H9 (cell line): ENCODE data around the gene LSM11. TPM values are rescaled to one million over a fixed set of nuclear protein-coding genes. Genes with fewer than 3 reads are reported as not detected.

Experiments
- DNase-seq: peaks from one replicate; pipeline ENCODE4 v3.0.0-alpha.2; 2017
- H2AFZ ChIP-seq: one replicate; pipeline ENCODE4 v1.6.1; 2013; ENCODE audit warnings: mild to moderate bottlenecking, low read length, control low read depth, moderate library complexity
- H2AK5ac ChIP-seq: 2 replicates; pipeline ENCODE4 v1.6.1; 2013; ENCODE audit warnings: low read length, control low read depth, mixed read lengths; ENCODE audit not compliant: insufficient read length
- H2BK120ac ChIP-seq: one replicate; pipeline ENCODE4 v1.6.1; 2013; ENCODE audit warnings: low read depth, mild to moderate bottlenecking, low read length, control low read depth, inconsistent platforms; ENCODE audit not compliant: poor library complexity, severe bottlenecking
- H2BK12ac ChIP-seq: 2 replicates; pipeline ENCODE4 v1.6.1; 2013; ENCODE audit warnings: low read length, control low read depth, mixed read lengths, low read depth; ENCODE audit not compliant: insufficient read length
- H2BK15ac ChIP-seq: 2 replicates; pipeline ENCODE4 v1.6.1; 2013; ENCODE audit warnings: low read depth, low read length, control low read depth
- H2BK20ac ChIP-seq: one replicate; pipeline ENCODE4 v1.6.1; 2013; ENCODE audit warnings: low read depth, mild to moderate bottlenecking, low read length, control low read depth, inconsistent platforms; ENCODE audit not compliant: poor library complexity, severe bottlenecking
- H2BK5ac ChIP-seq: 2 replicates; pipeline ENCODE4 v1.6.1; 2013; ENCODE audit warnings: low read length, control low read depth, mixed read lengths; ENCODE audit not compliant: insufficient read length
- H3K14ac ChIP-seq: 2 replicates; pipeline ENCODE4 v1.6.1; 2013; ENCODE audit warnings: low read length, control low read depth; ENCODE audit not compliant: insufficient read depth
- H3K18ac ChIP-seq: 2 replicates; pipeline ENCODE4 v1.6.1; 2013; ENCODE audit warnings: low read depth, mild to moderate bottlenecking, mixed read lengths, low read length, control low read depth; ENCODE audit not compliant: insufficient read length
- H3K23ac ChIP-seq: 2 replicates; pipeline ENCODE4 v1.6.1; 2013; ENCODE audit warnings: low read length, control low read depth, mixed read lengths, low read depth; ENCODE audit not compliant: insufficient read length
- H3K23me2 ChIP-seq: 2 replicates; pipeline ENCODE4 v1.6.1; 2013; ENCODE audit warnings: low read depth, mild to moderate bottlenecking, mixed read lengths, low read length, control low read depth; ENCODE audit not compliant: insufficient read length, poor library complexity, severe bottlenecking
- H3K27ac ChIP-seq: 2 replicates; pipeline ENCODE4 v1.5.1; 2013; ENCODE audit warnings: low read length, control low read depth, mixed read lengths, low read depth; ENCODE audit not compliant: insufficient read length
- H3K27me3 ChIP-seq: 2 replicates; pipeline ENCODE4 v1.6.1; 2013; ENCODE audit warnings: low read length, control low read depth, inconsistent platforms; ENCODE audit not compliant: insufficient read depth
- H3K4ac ChIP-seq: 2 replicates; pipeline ENCODE4 v1.6.1; 2013; ENCODE audit warnings: low read depth, mild to moderate bottlenecking, control low read depth, inconsistent platforms, low read length, moderate library complexity
- H3K4me1 ChIP-seq: 2 replicates; pipeline ENCODE4 v1.6.1; 2013; ENCODE audit warnings: low read length, control low read depth, inconsistent platforms; ENCODE audit not compliant: insufficient read depth
- H3K4me2 ChIP-seq: 2 replicates; pipeline ENCODE4 v1.6.1; 2013; ENCODE audit warnings: low read length, control low read depth, mixed read lengths; ENCODE audit not compliant: insufficient read length, insufficient read depth
- H3K56ac ChIP-seq: 2 replicates; pipeline ENCODE4 v1.6.1; 2013; ENCODE audit warnings: low read depth, mild to moderate bottlenecking, mixed read lengths, low read length, control low read depth; ENCODE audit not compliant: insufficient read length
- H3K79me1 ChIP-seq: 2 replicates; pipeline ENCODE4 v1.6.1; 2013; ENCODE audit warnings: low read depth, mild to moderate bottlenecking, moderate library complexity, low read length, control low read depth, inconsistent platforms; ENCODE audit not compliant: insufficient read depth, poor library complexity, severe bottlenecking
- H3K79me2 ChIP-seq: 2 replicates; pipeline ENCODE4 v1.6.1; 2013; ENCODE audit warnings: low read length, control low read depth, inconsistent platforms; ENCODE audit not compliant: insufficient read depth
- H3K9ac ChIP-seq: 2 replicates; pipeline ENCODE4 v1.6.1; 2013; ENCODE audit warnings: low read length, control low read depth, mixed read lengths; ENCODE audit not compliant: insufficient read length; ENCODE audit errors: extremely low read depth
- H3K9me3 ChIP-seq: one replicate; pipeline ENCODE4 v1.6.1; 2013; ENCODE audit warnings: low read depth, low read length, inconsistent platforms; ENCODE audit not compliant: control insufficient read depth
- H3T11ph ChIP-seq: one replicate; pipeline ENCODE4 v1.6.1; 2013; ENCODE audit warnings: mild to moderate bottlenecking, low read length, control low read depth, inconsistent platforms
- H4K20me1 ChIP-seq: one replicate; pipeline ENCODE4 v1.6.1; 2013; ENCODE audit not compliant: control insufficient read depth, insufficient read length, insufficient read depth
- H4K5ac ChIP-seq: 2 replicates; pipeline ENCODE4 v1.6.1; 2013; ENCODE audit warnings: low read depth, mild to moderate bottlenecking, mixed read lengths, low read length, control low read depth; ENCODE audit not compliant: insufficient read length
- H4K8ac ChIP-seq: replicated peaks from 2 replicates; pipeline ENCODE4 v1.6.1; 2013; ENCODE audit warnings: low read length, control low read depth, mixed read lengths, low read depth; ENCODE audit not compliant: insufficient read length
- H4K91ac ChIP-seq: 2 replicates; pipeline ENCODE4 v1.6.1; 2013; ENCODE audit warnings: low read depth, mild to moderate bottlenecking, moderate library complexity, mixed read lengths, low read length, control low read depth; ENCODE audit not compliant: insufficient read length
- H3K27ac Mint-ChIP-seq, 3 experiments: 2 replicates in 2 of 3; 3 replicates in 1 of 3; pipeline ENCODE4 v1.8.0; 2020 to 2021; ENCODE audit warnings: mixed read lengths in 3 of 3, mild to moderate bottlenecking in 1 of 3, moderate library complexity in 1 of 3
- H3K27me3 Mint-ChIP-seq: 2 replicates; pipeline ENCODE4 v1.8.0; 2021; ENCODE audit warnings: low read depth, mild to moderate bottlenecking, moderate library complexity, mixed read lengths
- H3K36me3 Mint-ChIP-seq, 3 experiments: 2 replicates in 2 of 3; 3 replicates in 1 of 3; pipeline ENCODE4 v1.8.0; 2020 to 2021; ENCODE audit warnings: low read depth in 3 of 3, mixed read lengths in 3 of 3; ENCODE audit not compliant: insufficient read depth in 1 of 3
- H3K4me1 Mint-ChIP-seq, 2 experiments: 2 replicates each; pipeline ENCODE4 v1.8.0; 2020; ENCODE audit warnings: mixed read lengths in 2 of 2
- H3K4me3 Mint-ChIP-seq, 2 experiments: 2 replicates in 1 of 2; 3 replicates in 1 of 2; pipeline ENCODE4 v1.8.0; 2020 to 2021; ENCODE audit warnings: mild to moderate bottlenecking in 2 of 2, mixed read lengths in 2 of 2, moderate library complexity in 1 of 2
- H3K9me3 Mint-ChIP-seq, 2 experiments: 2 replicates in 1 of 2; 3 replicates in 1 of 2; pipeline ENCODE4 v1.8.0; 2020; ENCODE audit warnings: mild to moderate bottlenecking in 2 of 2, mixed read lengths in 2 of 2, moderate library complexity in 1 of 2
- WGBS: extraction: QIAGEN DNeasy Blood & Tissue Kit; methylation state at CpG from one replicate; pipeline ENCODE4 v1.1.7; 2013; ENCODE audit warnings: missing lambda C conversion rate, low lambda C conversion rate, mixed read lengths; ENCODE audit not compliant: insufficient read length; ENCODE audit errors: extremely low coverage; 5-methylcytosine and 5-hydroxymethylcytosine counted together
- total RNA-seq: library from RNA; stranded (reverse); gene quantifications from 2 replicates; pipeline ENCODE4 v1.2.1, GENCODE V29; 2021
- TF ChIP-seq, protein P1 (sequence below): fragments of 200-600 bp; sonication (generic); conservative IDR thresholded peaks from 3 replicates; pipeline ENCODE4 v1.8.0; 2021; ENCODE audit warnings: antibody characterized with exemption, mild to moderate bottlenecking

The LSM11 gene
- total RNA-seq, 1 experiment from 2014 or later = 4.7 TPM

DNA sequence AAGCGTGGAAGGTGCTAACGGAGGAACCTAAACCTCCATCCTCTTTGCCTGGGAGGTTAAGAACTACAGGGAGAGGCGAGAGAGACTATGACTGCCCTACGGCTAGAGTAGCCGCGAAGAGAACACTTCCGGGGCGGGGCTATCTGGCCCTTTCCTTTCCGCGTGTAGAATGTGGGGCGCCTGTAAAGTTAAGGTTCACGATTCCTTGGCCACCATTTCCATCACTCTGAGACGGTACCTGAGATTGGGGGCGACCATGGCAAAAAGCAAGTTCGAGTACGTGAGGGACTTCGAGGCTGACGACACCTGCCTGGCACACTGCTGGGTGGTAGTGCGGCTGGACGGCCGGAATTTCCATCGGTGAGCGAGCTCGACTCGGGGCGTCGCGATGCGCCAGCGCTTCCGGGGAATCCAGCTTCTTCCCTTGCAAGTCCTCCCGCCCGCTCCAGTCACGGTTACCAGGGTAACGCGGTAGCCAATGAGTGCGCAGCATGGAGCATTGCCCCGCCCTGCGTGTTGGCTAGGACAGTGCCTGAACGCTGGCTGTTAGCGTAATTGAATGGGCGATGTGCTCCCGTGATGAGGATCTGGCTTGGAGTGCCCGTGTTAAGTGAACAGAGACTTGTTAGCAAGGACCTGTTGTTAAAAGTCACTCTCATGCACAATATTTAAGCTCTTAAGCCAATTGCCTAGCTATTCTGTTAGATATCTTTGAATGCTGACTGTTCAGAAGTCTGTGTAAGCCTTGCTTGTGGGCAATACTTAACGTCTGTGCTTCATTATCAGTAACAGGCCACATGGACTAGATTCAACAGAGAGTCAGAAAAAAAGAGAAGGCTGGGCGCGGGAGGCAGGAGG is 12.0 kb upstream of the LSM11 start, which contains the start of gene THG1L:
Gene THG1L, plus strand, starts transcription at position 149 of the 858 bp plus-strand sequence. Its CDS starts 21 bp downstream, at position 170.
- Histone ChIP-seq H3K4me2 (peak within 1 kb of the TSS; percentile 74), H2BK12ac (no peak within 1 kb of the TSS), H3K23me2 (no peaks in the 10 kb centered on the region), H2AK5ac (no peak within 1 kb of the TSS), H3K79me2 (no peaks in the 10 kb centered on the region; the same call in 1 of the 2 replicates), H3K4me1 (no peaks in the 10 kb centered on the region), H3K9ac (peak within 1 kb of the TSS; percentile 81), H3K56ac (no peak within 1 kb of the TSS), H2AFZ (no peak within 1 kb of the TSS), H3K27ac (no peak within 1 kb of the TSS), H3K14ac (peak within 1 kb of the TSS; percentile 94), H2BK5ac (no peak within 1 kb of the TSS), H2BK15ac (no peak within 1 kb of the TSS), H3K18ac (peak within 1 kb of the TSS; percentile 83), H4K5ac (no peak within 1 kb of the TSS), H4K20me1 (no peaks in the 10 kb centered on the region), H3K9me3 (no peaks in the 10 kb centered on the region), H3K23ac (no peak within 1 kb of the TSS), H4K8ac (no peak within 1 kb of the TSS), H2BK120ac (no peak within 1 kb of the TSS), H3K4ac (no peak within 1 kb of the TSS), H3T11ph (no peak within 1 kb of the TSS), H3K27me3 (no peaks in the 10 kb centered on the region), H4K91ac (no peak within 1 kb of the TSS), H2BK20ac (no peak within 1 kb of the TSS), H3K79me1 (no peaks in the 10 kb centered on the region)
- WGBS = no CpG with 5 or more reads among the region's 47 CpGs
- Mint-ChIP-seq H3K27me3 (no peaks in the 10 kb centered on the region), H3K4me3 (peak within 1 kb of the TSS; percentile 98 to 99), H3K9me3 (peaks cover 0 to 3% of the 10 kb centered on the region in 2 experiments; a peak in 3 of 5 replicates), H3K4me1 (peaks cover 2 to 12% of the 10 kb centered on the region in 2 experiments), H3K36me3 (peaks cover 11 to 24% (median 18%) of the 10 kb centered on the region in 3 experiments; a peak in 6 of 7 replicates), H3K27ac (peak within 1 kb of the TSS; percentile 97 to 100 (median 99))
- TF ChIP-seq, protein P1, sequence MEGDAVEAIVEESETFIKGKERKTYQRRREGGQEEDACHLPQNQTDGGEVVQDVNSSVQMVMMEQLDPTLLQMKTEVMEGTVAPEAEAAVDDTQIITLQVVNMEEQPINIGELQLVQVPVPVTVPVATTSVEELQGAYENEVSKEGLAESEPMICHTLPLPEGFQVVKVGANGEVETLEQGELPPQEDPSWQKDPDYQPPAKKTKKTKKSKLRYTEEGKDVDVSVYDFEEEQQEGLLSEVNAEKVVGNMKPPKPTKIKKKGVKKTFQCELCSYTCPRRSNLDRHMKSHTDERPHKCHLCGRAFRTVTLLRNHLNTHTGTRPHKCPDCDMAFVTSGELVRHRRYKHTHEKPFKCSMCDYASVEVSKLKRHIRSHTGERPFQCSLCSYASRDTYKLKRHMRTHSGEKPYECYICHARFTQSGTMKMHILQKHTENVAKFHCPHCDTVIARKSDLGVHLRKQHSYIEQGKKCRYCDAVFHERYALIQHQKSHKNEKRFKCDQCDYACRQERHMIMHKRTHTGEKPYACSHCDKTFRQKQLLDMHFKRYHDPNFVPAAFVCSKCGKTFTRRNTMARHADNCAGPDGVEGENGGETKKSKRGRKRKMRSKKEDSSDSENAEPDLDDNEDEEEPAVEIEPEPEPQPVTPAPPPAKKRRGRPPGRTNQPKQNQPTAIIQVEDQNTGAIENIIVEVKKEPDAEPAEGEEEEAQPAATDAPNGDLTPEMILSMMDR = no peak
- peak; percentile 99 for DNase-seq
